HG03520 (cell line): ENCODE measurements around the gene GNL1.
"Not testable (repeated sequence)": the region's sequence is repeated elsewhere in the genome, so short reads cannot be mapped to it uniquely, and the experiment has no call there.

Source experiments
- ATAC-seq: cut with Tn5 transposase; IDR thresholded peaks from one replicate; pipeline ENCODE4 v1.9.1; 2021; ENCODE audit warnings: mild to moderate bottlenecking, moderate library complexity; ENCODE audit not compliant: unreplicated experiment

The GNL1 gene, protein sequence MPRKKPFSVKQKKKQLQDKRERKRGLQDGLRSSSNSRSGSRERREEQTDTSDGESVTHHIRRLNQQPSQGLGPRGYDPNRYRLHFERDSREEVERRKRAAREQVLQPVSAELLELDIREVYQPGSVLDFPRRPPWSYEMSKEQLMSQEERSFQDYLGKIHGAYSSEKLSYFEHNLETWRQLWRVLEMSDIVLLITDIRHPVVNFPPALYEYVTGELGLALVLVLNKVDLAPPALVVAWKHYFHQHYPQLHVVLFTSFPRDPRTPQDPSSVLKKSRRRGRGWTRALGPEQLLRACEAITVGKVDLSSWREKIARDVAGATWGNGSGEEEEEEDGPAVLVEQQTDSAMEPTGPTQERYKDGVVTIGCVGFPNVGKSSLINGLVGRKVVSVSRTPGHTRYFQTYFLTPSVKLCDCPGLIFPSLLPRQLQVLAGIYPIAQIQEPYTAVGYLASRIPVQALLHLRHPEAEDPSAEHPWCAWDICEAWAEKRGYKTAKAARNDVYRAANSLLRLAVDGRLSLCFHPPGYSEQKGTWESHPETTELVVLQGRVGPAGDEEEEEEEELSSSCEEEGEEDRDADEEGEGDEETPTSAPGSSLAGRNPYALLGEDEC

DNA sequence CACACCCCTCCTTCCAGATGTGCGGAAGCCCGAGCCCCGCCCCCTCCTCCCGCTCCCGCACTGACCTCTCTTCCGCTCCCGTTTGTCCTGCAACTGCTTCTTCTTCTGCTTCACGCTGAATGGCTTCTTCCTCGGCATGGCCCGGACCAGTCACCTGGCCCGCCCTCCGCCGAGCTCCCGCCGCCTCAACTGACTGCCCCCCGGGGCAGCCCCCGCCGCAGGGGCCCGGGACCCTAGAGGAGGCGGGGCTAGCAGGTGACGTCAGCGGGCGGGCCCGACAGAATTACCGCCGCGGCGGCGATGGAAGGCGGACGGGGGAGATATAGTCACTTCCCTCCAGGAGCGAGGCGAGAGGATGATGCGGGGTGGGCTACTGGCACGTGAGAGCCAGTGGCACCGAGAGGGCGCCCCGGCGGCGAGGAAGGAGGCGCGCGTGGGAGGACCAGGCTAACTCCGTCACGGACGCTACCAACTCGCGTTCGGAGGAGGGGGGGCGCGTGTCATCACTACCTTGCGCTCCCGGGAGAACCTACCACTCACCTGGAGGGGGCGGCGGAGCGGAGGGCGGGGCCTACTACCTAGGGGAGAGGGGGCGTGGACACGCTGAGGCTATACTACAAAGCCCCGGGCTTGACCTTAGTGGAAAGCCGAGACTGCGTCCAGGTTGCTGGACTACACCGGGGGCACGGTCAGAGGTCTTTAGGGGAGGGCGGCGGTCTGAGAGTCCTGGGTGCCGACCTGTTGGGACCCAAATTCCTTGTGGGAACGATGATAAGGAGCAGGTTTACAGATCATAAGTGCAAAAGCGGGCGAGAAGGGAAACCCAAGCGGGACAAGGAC lies at the start of gene GNL1:
TSS of gene GNL1 (minus strand) at position 424 of the 840 bp plus-strand sequence. CDS start at position 138, 286 bp downstream.
- peak; percentile 63 for ATAC-seq

DNA sequence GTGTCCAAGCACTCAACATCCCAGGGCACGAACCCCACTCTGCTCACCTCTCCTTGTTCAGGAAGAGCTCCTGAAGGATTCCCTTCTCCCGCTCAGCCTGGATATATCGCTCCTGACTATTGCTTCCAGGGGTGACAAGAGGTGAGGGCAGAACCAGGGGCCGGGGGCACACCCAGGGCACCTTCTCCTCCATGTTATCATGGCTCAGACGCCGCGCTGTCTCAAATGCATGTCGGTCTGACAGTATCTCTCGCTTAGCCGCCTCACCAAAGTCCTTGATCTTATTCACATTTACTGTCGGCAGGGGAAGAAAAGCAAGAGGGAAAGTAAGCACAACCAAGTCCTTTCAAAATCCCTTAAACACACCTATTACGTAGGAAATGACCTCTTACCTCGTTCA lies 47.7 kb upstream of the GNL1 start:
- ATAC-seq = no peak

DNA sequence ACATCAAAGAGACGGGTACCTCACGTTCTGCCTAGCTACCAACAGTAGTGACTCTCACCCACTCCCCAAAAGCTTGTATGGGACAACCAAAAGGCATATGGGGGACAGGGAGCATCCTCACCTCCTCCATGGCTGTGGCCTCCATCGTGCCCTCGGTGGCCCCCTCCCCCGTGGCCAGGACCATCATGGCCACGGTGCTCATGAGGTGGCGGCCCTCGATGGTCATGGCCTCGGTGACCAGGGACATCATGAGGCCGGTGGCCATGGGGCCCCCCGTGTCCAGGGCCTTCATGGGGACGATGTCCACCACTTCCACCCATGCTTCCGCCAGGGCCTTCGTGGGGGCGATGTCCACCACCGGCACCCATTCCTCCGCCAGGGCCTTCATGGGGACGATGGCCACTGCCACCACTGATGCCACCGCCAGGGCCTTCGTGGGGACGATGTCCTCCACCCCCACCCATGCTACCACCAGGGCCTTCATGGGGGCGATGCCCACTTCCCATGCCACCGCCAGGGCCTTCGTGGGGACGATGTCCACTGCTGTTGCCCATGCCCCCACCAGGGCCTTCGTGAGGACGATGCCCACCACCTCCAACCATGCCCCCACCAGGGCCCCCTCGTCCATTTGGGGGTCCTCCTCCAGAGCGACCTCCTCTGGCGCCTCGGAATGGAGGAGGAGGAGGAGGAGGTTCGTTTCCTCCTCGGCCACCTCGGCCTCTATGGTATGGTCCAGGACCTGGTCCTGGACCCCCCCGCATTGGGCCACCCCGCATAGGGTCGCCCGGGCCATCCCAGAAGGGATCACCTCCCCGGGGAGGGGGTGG lies 45.7 kb upstream of the GNL1 start:
- no peak for ATAC-seq

DNA sequence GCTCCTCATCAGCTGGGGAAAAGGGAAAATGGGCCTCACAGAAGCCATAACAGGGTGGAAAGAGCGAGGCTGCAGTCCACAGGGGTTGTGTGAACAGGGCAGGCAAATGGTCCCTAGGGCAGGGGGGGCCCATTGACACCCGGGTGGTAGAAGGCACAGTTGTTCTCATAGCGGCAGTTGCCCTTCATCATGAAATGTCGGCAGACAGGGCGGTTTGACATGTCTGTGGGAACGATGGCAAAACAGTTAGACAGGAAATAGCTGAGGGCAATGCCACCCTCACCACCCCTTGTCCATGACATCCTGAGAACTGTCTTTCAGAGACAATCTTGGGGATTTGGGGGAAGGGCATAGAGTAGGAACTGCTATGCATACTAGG lies 45.1 kb upstream of the GNL1 start:
- ATAC-seq = no peak

DNA sequence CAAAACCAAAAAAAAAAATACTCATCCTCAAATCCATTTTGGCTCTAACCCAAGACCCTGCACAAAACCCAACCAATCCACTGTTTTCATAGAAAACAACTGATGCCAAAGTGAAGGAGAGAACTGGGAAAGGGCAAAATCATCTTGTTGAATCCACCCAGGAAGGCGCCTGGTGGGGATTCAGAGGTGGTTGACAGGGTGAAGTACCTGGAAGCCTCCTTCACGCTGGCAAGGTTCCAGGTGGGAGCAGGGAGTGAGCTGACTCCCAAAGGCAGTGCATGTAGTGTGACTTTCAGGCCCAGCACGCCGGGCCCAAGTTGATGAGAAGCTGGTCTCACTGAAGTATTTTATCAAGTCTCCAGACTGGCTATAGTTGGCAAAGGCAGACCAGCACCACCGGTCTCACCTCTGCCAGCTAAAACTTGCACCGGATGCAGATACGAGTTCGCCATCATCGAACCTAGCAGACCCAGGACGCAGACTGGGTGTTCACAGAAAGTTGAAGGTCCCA lies 44.2 kb upstream of the GNL1 start:
- no peak for ATAC-seq

DNA sequence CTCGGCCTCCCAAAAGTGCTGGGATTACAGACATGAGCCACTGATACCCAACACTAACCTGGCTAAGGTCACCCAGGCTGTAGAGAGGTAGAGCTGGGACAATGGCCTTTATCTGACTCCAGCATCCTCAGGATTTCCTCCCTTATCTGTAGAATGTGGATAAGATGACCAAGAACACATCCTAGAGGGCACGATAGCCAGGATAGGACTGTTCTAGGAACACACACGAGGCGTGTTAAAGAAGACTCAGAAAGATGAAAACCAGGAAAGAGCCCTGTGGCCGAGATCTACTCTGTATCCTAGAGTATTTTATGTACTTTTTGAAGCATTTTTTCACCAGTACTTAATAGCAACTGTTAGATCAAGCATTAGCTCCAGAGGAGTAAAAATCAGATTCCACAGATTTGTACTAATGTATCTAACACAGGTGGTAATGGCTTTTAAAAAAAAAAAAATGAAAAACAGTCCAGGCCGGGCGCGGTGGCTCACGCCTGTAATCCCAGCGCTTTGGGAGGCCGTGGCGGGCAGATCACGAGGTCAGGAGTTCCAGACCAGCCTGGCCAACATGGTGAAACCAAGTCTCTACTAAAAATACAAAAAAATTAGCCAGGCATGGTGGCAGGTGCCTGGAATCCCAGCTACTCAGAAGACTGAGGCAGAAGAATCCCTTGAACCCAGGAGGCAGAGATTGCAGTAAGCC lies 43.5 kb upstream of the GNL1 start:
- no peak for ATAC-seq

DNA sequence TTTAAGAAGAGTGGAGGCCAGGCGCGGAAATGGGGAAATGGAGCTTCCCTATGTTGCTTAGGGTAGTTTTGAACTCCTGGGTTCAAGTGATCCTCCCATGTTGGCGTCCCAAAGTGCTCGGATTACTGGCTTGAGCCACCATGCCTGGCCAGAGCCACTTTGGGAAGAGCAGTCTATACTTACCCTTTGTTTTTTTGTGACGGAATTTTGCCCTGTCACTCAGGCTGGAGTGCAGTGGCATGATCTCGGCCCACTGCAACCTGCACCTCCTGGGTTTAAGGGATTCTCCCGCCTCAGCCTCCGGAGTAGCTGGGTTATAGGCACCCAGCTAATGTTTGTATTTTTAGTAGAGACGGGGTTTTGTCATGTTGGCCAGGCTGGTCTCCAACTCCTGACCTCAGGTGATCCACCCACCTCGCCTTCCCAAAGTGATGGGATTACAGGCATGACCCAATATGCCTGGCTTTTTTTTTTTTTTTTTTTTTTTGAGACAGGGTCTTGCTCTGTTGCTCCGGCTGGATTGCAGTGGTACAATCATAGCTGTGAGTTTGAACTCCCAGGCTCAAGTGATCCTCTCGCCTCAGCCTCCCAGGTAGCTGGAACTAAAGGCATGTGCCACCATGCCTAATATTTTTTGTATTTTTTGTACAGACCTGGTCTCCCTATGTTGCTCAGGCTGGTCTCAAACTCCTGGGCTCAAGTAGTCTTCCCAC lies 42.8 kb upstream of the GNL1 start:
- ATAC-seq = no peak

DNA sequence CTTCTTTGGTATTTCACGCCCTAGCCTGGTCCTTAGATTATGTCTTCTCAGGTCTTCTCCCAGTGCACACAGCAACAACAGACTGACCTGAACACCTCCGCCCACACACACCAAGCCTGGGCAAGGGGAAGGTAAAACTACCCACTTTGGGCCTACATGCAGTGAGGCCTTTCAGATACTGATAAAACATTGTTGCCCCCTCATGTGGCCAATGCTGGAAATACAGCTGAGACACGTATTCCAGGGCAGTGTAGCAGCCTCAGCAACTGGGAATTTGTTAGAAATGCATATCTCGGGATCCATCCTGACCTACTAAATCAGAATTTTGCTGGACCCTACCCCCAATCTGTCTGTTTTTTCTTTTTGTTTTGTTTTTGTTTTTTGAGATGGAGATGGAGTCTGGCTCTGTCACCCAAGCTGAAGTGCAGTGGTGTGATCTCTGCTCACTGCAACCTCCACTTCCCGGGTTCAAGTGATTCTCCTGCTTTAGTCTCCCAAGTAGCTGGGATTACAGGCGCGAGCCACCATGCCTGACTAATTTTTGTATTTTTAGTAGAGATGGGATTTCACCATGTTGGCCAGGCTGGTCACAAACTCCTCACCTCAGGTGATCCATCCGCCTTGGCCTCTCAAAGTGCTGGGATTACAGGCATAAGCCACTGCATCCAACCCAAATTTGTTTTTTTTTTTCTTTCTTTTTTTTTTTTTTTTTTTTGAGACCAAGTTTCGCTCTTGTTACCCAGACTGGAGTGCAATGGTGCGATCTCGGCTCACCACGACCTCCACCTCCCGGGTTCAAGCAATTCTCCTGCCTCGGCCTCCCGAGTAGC lies 41.2 kb upstream of the GNL1 start:
- ATAC-seq = not testable (repeated sequence)

DNA sequence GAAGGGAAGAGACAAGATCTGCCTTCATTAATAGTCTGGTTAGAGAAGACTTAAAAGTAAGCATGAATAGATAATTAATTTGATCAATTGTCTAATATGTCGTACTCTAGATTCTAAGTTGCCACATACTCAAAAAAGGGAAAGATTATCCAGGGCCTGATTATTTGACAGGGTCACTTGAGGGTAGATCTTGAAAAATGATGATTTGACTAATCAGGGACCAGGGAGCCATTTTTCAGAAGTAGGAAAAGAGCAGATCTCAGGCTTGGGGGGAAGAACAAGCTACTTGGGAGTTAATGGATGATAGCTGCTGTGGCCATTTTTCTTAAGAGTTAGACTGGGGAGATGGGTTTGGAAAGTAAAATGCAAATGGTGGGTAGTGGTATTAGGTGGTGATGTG lies 36.0 kb upstream of the GNL1 start:
- no peak for ATAC-seq

DNA sequence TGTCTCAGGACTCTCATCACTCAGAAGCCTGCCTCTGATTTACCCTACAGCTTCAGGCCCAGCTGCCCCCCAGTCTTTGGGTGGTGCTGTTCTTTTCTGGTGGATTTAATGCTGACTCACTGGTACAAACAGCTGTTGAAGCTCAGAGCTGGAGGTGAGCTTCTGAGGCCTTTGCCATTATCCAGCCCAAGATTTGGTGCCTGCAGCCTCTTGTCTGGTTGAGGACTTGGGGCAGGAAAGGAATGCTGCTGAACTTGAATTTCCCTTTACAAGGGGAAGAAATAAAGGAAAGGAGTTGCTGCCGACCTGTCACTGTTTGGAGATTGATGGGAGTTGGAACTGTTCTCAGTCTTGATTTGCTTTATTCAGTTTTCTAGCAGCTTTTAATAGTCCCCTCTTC lies 34.7 kb upstream of the GNL1 start:
- ATAC-seq = no peak

DNA sequence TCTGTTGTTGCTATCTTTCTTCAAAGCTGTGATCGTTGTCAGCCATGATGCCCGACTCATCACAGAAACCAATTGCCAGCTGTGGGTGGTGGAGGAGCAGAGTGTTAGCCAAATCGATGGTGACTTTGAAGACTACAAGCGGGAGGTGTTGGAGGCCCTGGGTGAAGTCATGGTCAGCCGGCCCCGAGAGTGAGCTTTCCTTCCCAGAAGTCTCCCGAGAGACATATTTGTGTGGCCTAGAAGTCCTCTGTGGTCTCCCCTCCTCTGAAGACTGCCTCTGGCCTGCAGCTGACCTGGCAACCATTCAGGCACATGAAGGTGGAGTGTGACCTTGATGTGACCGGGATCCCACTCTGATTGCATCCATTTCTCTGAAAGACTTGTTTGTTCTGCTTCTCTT lies 34.2 kb upstream of the GNL1 start:
- ATAC-seq = no peak

DNA sequence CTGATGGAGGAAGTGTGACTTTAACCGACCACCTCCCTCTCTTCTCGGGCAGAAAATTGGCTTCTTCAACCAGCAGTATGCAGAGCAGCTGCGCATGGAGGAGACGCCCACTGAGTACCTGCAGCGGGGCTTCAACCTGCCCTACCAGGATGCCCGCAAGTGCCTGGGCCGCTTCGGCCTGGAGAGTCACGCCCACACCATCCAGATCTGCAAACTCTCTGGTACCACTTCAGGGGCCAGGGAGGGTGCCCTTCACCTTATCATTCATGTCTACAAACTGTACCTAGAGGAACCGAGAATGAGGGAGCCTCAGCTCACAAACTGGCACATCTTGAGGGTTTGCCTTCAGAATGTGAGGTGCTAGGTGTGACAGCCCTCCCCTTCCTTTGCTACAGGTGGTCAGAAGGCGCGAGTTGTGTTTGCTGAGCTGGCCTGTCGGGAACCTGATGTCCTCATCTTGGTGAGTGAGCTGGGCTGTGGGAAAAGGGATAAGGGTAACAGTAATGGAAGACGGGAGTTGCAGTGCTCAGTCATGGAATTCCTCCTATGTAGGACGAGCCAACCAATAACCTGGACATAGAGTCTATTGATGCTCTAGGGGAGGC lies 33.6 kb upstream of the GNL1 start:
- ATAC-seq = no peak

DNA sequence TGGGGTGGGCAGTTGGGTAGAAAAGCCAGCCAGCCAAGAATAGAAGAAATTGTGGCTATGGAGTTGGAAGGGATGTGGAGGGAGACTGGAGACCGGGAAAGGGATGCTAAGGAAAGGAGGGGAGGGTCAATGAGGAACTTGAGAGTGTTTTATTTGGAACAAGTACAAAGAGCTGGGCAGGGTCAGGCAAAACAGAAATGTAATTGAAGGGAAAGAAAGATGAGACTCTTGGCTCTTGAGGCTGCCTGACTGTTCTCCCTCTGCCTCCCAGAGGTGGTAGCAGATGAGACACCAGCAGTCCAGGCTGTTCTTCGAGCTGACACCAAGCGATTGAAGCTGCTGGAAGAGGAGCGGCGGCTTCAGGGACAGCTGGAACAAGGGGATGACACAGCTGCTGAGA lies 27.6 kb upstream of the GNL1 start:
- ATAC-seq = no peak

DNA sequence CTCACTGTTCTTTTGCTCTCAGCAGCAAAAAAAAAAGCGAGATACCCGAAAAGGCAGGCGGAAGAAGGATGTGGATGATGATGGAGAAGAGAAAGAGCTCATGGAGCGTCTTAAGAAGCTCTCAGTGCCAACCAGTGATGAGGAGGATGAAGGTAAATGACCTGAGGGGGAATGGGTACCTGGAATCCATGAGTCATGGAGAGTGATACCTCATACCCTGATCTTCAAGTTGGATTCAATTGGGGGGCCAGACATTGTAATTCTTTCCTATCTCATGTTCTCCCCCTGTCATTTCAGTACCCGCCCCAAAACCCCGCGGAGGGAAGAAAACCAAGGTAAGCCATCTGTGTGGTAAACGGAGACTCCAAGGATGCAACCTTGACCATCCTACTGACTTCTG lies 21.8 kb upstream of the GNL1 start:
- no peak for ATAC-seq

DNA sequence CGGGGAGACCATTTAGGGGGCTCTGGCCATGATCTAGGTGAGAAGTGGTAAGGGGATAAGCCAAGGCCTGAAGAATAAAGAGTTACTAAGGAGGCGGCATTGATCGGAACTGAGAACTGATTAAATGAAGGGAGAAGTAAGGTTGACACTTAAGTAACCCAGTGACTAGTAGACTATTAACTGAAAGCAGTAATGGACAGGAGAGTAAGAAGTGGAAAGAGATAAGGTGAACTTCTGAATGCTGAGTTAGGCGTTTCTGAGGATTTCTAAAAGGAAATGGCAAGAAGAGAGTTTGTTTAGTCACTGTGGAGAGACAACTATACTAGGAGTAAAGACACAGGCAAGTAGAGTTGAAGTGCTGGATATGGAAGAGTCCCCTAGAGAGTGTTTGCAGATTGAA lies 16.8 kb upstream of the GNL1 start:
- no peak for ATAC-seq

DNA sequence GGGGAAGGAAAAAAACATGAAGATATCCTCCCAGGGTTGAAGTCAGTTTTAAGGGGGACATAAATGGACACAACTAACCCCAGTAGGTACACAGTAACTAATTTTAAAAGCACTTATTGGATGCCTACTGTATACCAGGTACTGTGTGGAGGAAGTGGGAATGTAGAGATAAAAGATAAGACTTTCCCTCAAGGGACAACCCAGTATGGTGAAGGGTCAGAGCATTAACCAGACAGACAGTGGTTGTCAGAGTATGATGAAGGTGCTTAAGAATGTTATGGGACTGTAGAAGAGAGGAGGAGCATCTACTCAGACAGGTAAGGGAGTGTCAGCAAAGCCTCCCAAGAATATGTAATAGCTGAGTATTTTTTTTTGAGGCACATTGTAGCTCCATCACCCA lies 15.9 kb upstream of the GNL1 start:
- ATAC-seq = no peak

DNA sequence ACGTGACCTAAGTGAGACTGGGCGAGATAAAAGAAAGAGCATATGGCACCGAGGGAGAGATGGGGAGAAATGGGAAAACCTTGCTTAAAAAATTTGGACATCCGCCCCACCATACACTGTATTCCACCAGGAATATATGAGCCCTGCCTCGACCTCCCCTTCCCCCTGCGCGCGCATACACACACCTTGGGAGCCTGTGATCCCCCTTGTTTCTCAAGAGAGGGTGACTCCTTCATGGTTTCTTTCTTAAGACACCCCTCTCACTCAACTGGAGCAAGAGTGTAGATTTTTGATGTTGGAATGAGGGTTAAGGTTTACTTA lies 15.4 kb upstream of the GNL1 start:
- ATAC-seq = no peak

DNA sequence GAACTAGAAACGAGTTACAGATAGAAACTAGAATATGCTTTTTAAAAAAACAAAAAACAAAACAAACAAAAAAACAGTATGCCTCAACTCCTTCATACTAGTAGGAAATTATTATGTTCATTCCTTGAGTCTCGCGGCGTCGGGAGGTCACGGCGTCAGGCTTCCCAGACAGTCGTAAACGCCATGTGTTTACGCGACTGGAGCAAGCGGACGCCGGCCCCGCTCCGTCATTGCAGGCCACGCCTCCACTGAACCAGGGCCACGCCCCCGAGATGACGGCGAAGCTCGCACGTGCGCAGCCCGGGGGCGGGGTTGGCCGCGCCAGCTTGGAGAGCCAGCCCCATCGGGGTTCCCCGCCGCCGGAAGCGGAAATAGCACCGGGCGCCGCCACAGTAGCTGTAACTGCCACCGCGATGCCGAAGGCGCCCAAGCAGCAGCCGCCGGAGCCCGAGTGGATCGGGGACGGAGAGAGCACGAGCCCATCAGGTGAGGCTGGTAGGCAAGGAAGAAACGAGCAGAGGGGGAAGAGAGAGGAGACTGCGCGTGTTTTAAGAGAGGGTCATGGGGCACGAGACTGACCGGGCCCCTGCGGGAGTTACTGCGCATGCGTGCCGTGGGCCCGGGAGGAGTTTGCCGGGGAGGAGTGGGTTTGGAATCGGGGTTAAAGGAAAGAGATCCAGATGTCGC lies 14.9 kb upstream of the GNL1 start, which contains the start of gene ABCF1:
TSS of gene ABCF1 (plus strand) at position 368 of the 687 bp plus-strand sequence. CDS start at position 414, 46 bp downstream.
- ATAC-seq = peak; percentile 90
